HG02588 (cell line): ENCODE data around the gene BTNL3.
A peak's percentile ranks its signal among the peaks of the same experiment; 100 is the strongest.
"Not testable (repeated sequence)": the region's sequence is repeated elsewhere in the genome, so short reads cannot be mapped to it uniquely, and the experiment has no call there.

Source experiments
- ATAC-seq: cut with Tn5 transposase; IDR thresholded peaks from one replicate; pipeline ENCODE4 v1.9.1; 2021; ENCODE audit warnings: mild to moderate bottlenecking, moderate library complexity; ENCODE audit not compliant: unreplicated experiment

The BTNL3 gene, protein sequence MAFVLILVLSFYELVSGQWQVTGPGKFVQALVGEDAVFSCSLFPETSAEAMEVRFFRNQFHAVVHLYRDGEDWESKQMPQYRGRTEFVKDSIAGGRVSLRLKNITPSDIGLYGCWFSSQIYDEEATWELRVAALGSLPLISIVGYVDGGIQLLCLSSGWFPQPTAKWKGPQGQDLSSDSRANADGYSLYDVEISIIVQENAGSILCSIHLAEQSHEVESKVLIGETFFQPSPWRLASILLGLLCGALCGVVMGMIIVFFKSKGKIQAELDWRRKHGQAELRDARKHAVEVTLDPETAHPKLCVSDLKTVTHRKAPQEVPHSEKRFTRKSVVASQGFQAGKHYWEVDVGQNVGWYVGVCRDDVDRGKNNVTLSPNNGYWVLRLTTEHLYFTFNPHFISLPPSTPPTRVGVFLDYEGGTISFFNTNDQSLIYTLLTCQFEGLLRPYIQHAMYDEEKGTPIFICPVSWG

DNA sequence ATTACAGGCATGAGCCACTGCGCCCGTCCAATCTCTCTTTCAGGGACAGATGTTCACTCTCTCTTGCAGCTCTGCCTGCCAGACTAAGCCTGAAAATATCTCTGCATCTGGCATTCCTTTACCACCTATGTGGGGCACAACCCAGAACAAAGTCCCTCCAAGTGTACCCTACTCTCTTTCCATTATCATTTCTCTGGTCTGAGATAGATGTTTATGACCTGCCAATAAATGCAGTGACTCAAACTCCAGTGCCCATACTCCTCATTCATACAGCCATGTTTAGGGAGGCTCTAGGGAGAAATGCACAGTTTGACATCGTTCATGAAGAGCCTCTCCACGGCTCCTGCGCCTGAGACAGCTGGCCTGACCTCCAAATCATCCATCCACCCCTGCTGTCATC is at the start of gene BTNL3:
Gene BTNL3, plus strand, starts transcription at position 255 of the 400 bp plus-strand sequence. CDS start 183 bp downstream, outside the sequence.
- ATAC-seq = no peak

DNA sequence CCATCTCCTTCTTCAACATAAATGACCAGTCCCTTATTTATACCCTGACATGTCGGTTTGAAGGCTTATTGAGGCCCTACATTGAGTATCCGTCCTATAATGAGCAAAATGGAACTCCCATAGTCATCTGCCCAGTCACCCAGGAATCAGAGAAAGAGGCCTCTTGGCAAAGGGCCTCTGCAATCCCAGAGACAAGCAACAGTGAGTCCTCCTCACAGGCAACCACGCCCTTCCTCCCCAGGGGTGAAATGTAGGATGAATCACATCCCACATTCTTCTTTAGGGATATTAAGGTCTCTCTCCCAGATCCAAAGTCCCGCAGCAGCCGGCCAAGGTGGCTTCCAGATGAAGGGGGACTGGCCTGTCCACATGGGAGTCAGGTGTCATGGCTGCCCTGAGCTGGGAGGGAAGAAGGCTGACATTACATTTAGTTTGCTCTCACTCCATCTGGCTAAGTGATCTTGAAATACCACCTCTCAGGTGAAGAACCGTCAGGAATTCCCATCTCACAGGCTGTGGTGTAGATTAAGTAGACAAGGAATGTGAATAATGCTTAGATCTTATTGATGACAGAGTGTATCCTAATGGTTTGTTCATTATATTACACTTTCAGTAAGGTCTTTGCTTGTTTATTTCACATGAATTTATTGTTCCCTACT is 38.2 kb upstream of the BTNL3 start:
- ATAC-seq = no peak

DNA sequence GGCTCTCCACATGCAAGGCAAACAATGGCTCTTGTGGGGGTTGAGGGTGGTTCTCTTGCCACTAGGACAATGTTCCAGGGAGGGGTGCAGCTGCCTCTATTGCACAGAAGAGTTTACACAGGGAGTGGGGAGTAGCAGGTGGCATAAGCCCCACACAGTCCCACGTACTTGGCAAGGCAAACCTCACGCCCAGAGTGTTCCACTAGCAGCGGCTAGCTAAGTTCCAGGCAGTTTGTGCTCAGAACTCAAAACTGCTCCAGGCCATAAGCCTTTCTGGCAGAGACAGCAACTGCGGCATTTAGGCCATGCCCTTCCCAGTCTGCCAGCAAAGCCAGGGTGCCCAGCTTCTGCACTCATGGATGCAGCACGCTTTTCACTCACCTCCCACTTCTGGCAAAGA is 29.0 kb upstream of the BTNL3 start:
- no peak for ATAC-seq

DNA sequence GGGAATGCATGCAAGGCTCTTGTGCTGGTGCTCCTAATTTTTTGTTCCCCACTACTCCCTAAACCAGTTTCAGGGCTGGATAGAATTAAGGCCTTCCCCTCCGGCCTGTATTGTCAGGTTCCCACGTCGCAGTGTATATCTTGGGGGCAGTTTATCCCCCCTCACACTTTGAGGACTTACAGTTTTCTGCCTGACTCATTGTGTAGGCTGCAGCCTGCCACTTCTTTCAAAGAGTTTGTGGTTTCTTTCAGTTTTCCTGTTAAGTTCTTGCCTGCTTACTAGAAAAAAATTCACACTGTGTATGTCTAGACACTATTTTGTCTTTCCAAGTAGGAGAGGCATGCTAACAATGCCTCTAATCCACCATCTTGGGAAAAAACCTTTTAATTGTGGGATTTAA is 28.4 kb upstream of the BTNL3 start:
- ATAC-seq = no peak

DNA sequence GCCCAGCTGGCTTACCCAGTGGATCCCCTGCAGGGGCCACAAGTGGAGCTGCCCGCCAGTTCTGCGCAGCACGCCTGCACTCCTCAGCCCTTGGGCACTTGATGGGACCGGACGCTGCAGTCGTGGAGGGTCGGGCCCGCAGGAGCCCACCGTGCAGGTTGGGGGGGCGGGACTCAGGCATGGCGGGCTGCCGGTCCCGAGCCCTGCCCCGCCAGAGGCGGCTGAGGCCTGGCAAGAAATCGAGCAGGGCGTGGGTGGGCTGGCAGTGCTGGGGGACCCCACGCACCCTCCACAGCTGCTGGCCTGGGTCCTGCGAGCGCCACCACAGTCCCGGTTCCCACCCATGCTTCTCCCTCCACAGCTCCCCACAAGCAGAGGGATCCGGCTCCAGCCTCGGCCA is 19.2 kb upstream of the BTNL3 start:
- ATAC-seq = no peak

GRCh38 chr5:180970336-180970735 is 18.3 kb upstream of the BTNL3 start:
- ATAC-seq = no peak

- ATAC-seq = no peak
Measured at GRCh38 chr5:180970875-180971274, 17.8 kb upstream of the BTNL3 start.

DNA sequence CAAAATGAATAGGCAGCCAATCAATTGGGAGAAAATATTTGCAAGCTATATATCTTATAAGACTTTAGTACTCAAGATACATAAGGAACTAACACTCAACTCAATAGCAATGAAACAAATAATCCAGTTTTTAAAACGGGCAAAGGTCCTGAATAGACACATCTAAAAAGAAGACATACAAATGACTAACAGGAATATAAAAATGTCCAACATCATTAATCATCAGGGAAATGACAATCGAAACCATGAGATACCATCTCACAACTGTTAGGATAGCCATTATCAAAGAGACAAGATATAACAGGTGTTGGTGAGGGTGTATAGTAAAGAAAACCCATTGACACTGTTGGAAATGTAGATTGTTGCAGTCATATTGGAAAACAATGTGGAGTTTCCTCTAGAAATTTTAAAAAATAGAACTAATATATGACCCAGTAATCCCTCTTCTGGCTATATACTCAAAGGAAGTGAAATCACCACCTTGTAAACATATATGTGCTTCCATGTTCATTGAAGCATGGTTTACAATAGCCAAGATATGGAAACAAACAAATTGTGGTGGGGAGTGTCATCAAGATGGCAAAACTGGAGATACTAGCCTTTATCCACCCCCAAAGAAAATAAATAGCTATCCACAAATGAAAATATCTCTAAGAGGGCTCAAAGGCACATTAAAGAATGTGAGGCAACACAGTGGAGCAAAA is 13.9 kb upstream of the BTNL3 start:
- no peak for ATAC-seq

GRCh38 chr5:180975338-180975737 is 13.3 kb upstream of the BTNL3 start:
- ATAC-seq = peak; percentile 99

- ATAC-seq = no peak
Measured at GRCh38 chr5:180976518-180976917, 12.1 kb upstream of the BTNL3 start.

DNA sequence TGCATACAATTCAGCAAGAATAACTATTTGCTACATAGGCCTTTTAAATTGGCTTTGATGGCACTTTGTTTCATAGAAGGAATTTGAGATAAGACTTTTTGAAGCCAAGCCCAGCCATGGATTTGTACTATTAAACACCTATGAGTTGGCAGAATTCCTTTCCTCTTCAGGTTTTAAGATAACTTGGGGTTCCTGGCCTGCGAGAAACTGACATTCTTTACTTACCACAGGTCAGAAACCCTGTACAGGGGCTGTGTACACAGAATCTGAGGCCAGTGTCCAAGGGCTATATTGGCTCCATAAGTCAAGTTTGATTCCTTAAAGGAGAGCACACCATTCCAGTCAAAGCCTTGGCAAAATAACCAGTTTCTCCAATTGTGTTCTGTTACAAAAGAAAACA is 10.8 kb upstream of the BTNL3 start:
- no peak for ATAC-seq

- ATAC-seq = no peak
Measured at GRCh38 chr5:180982008-180982741, 6.5 kb upstream of the BTNL3 start.

DNA sequence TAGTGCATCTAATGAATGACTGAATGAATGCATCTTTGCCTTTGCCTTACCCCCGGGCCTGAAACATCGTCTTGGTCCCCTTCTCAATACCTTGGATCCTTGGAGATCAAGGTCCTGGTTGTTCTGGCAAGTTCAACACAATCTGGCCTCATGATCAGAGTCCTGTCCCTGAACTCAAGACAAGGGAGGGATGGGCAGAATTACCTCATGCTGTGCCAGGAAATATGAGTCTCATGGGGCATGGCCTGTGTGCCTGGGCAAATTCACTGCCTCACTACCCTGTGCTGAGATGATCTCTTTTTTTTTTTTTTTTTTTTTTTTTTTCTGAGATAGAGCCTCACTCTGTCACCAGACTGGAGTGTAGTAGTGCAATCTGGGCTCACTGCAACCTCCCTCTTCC is 630 bp upstream of the BTNL3 start:
- ATAC-seq = no peak

- ATAC-seq = peak; percentile 54
Measured at GRCh38 chr5:180990086-180990881, 1.6 kb downstream of the BTNL3 start.

DNA sequence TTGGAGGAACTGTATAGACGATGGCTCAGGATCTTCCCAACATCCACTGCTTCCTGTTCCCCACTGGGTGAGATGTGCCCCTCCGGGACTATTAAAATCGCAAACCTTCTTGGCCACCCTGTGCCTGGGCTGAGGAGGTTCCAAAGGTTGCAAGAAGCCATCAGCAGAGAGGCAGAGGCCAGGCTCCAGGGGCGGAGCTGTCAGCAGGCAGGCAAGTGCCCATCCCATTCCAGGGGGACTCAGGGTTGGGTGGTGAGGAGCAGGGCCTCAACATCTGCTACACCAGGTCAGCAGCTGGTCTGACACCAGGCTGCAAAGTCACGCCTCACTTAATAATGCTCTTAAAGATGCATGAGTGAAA is 2.2 kb downstream of the BTNL3 start:
- ATAC-seq = no peak

DNA sequence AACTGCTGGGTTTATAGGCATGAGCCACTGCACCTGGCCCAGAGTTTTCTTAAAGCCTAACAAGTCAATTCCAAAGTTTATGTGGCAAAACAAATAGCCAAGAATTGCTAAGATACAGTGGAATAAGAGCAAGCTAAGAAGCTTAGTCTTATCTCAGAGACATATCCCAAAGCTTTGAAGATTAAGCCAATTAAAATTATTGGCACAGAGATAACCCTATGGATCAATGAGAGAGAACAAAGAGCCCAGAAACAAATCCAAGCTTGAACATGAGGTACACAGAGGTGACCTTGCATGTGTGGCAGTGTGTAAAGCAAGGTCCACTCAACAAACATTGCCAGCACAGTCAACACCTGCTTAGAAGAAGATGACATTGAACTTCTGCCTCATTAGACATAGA is 13.3 kb downstream of the BTNL3 start:
- no peak for ATAC-seq

DNA sequence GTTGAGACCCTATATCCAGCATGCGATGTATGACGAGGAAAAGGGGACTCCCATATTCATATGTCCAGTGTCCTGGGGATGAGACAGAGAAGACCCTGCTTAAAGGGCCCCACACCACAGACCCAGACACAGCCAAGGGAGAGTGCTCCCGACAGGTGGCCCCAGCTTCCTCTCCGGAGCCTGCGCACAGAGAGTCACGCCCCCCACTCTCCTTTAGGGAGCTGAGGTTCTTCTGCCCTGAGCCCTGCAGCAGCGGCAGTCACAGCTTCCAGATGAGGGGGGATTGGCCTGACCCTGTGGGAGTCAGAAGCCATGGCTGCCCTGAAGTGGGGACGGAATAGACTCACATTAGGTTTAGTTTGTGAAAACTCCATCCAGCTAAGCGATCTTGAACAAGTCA is 17.1 kb downstream of the BTNL3 start:
- ATAC-seq = no peak

DNA sequence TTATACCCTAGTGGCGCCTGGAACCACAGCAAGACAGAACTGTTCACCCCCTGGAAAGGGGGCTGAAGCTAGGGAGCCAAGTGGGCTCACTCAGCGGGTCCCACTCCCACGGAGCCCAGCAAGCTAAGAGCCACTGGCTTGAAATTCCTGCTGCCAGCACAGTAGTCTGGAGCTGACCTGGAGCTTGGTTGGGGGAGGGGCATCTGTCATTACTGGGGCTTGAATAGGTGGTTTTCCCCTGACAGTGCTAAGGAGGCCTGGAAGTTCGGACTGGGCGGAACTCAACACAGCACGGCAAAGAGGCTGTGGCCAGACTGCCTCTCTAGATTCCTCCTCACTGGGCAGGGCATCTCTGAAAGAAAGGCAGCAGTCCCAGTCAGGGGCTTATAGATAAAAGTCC is 19.5 kb downstream of the BTNL3 start:
- no peak for ATAC-seq

DNA sequence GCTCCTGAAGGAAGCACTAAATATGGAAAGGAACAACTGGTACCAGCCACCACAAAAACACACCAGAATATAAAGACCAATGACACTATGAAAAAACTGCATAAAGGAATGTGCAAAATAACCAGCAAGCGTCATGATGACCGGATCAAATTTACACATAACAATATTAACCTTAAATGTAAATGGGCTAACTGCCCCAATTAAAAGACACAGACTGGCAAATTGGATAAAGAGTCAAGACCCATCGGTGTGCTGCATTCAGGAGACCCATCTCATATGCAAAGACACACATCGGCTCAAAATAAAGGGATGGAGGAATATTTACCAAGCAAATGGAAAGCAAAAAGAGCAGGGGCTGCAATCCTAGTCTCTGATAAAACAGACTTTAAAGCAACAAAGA is 21.4 kb downstream of the BTNL3 start:
- ATAC-seq = not testable (repeated sequence)

DNA sequence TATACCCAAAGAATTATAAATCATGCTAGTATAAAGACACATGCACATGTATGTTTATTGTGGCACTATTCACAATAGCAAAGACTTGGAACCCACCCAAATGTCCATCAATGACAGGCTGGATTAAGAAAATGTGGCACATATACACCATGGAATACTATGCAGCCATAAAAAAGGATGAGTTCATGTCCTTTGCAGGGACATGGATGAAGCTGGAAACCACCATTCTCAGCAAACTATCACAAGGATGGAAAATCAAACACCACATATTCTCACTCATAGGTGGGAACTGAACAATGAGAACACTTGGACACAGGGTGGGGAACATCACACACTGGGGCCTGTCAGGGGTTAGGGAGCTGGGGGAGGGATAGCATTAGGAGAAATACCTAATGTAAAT is 26.0 kb downstream of the BTNL3 start:
- not testable (repeated sequence) for ATAC-seq
